DND-41 (cell line): ENCODE results near the gene ATP6V1F.

Experiments used
- EZH2 ChIP-seq: IDR thresholded peaks from 3 replicates; pipeline ENCODE4 v1.6.1; 2012; ENCODE audit warnings: borderline replicate concordance, low read depth, mild to moderate bottlenecking, moderate library complexity, low read length, inconsistent platforms; ENCODE audit not compliant: severe bottlenecking
- TF ChIP-seq, protein P1 (sequence below): IDR thresholded peaks from 2 replicates; pipeline ENCODE4 v1.5.1; 2012; ENCODE audit warnings: borderline replicate concordance, low read length, moderate library complexity, mild to moderate bottlenecking; ENCODE audit not compliant: poor library complexity, severe bottlenecking; ENCODE audit errors: extremely low read depth

DNA sequence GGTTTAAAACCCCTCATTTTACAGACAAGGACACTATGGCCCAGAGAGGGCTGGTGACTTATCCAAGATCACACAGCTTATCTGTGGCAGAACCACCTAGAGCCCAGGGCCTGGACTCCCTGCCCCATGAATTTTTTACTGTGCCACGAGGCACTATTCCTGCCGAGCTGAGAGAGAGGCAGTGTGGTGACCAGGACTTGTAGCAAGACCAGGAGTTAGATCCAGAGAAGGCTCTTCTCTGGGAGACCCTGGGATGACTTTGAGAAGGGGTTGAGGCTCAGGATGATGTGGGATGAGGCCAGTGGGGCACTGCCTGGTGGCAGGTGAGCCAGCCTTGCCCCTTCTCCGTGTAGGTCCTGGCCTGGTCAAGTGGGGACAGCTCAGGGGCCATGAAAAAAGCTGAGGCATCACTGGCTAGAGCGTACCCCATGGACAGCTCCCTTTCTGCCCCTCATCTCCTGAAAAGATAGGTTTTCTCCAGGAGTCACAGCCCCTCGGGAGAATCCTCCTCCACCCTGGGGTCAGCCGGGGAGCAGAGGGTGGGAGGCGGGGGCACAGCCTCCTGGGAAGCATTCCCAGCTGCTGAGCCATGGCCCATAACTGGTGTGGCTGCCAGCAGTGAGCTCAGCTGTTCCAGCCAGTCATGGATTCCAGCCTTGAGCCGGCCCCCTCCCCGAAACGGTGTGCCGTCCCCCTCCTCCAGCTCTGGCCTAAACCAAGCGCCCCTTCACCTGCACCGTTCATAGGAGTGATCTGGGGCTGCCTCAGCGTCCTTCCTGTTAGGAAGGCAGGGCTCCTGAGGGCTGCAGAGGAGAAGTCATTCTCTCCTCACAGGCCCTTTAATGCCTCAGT is 26.6 kb upstream of the ATP6V1F start:
- TF ChIP-seq, protein P1, sequence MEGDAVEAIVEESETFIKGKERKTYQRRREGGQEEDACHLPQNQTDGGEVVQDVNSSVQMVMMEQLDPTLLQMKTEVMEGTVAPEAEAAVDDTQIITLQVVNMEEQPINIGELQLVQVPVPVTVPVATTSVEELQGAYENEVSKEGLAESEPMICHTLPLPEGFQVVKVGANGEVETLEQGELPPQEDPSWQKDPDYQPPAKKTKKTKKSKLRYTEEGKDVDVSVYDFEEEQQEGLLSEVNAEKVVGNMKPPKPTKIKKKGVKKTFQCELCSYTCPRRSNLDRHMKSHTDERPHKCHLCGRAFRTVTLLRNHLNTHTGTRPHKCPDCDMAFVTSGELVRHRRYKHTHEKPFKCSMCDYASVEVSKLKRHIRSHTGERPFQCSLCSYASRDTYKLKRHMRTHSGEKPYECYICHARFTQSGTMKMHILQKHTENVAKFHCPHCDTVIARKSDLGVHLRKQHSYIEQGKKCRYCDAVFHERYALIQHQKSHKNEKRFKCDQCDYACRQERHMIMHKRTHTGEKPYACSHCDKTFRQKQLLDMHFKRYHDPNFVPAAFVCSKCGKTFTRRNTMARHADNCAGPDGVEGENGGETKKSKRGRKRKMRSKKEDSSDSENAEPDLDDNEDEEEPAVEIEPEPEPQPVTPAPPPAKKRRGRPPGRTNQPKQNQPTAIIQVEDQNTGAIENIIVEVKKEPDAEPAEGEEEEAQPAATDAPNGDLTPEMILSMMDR = no peak
- no peak for TF ChIP-seq EZH2
